Body of pancreas (tissue), 4 donors: ENCODE results near the gene NAA40.

Experiments used
- CTCF ChIP-seq, 7 experiments: fragments of 450-650 bp in 4 of 7; fragments of 200-600 bp in 3 of 7; sonication (generic) in 3 of 7; IDR thresholded peaks; one replicate each; pipeline ENCODE4 v1.5.1; 2016 to 2019; ENCODE audit warnings: antibody characterized with exemption in 7 of 7
- POLR2A ChIP-seq, 3 donors: fragments of 450-650 bp; IDR thresholded peaks; one replicate each; pipeline ENCODE4 v1.6.1; 2016; ENCODE audit warnings: antibody characterized with exemption in 3 of 3, mild to moderate bottlenecking in 2 of 3

- TF ChIP-seq CTCF (IDR thresholded peaks at IDR 0.05), result no peak
- no peak for TF ChIP-seq POLR2A (IDR thresholded peaks at IDR 0.05)
Observed at GRCh38 chr11:63903884-63904283, 34.9 kb upstream of the NAA40 start.
